IPS-11a (cell line): ENCODE data around the gene EYS.
"Not testable (repeated sequence)": the region's sequence is repeated elsewhere in the genome, so short reads cannot be mapped to it uniquely, and the experiment has no call there.

Source experiments
- H3K4me3 ChIP-seq: one replicate; pipeline ENCODE4 v1.5.1; 2013; ENCODE audit warnings: low read depth, low read length, control low read depth

EYS gene

DNA sequence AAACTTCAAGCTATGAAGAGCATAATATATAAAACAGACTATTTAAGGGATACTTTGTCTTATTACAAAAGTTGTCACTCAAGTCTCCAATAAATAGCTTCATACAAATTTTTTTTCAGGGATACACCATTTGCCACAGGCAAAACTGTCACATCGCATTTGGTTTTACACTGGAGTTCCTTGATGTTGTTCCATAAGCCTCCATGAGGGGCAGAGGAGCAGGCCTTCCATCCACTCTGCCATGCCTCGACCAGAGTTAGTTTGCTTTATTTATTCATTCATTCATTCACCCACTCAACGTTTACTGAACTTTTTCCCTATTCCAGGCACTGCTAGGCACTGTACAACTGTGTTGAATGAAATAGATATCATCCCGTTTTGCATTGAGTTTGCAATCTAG lies 1824.8 kb downstream of the EYS start:
- H3K4me3 ChIP-seq, result no peak overlapping the region

DNA sequence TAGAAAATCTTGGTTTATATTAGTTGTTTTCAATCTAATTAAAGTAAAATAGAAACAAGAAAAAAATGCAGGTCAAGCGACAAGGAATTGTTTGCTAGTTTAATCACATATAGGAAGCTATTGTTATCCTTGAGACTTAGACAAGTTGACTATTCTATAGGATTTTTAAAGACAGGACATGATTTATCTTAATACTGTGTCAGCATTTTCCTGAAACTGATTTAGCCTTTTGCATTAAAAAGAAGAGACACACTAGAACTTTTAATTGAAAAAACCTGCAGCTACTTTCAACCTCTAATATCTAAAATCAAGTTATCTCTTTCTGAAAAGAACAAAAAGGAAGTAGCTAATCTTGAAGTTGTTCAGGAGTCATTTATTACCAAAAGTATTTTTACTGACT lies 1825.2 kb downstream of the EYS start:
- no peak overlapping the region for H3K4me3 ChIP-seq

DNA sequence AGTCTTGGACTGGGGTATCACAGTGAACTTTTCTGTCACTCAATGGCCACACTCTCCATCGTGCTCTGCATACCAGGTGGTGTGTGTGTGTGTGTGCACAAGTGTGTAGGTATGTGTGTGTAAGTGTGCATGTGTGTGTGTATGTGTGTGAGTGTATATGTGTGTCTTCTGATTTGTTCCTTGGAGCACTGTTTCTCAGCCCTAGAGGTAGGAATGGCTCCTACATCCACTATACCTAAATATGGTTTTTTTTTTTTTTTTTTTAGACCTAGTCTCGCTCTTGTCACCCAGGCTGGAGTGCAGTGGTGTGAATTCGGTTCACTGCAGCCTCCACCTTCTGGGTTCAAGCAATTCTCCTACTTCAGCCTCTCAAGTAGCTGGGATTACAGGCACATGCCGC lies 1834.8 kb downstream of the EYS start:
- no peak overlapping the region for H3K4me3 ChIP-seq

DNA sequence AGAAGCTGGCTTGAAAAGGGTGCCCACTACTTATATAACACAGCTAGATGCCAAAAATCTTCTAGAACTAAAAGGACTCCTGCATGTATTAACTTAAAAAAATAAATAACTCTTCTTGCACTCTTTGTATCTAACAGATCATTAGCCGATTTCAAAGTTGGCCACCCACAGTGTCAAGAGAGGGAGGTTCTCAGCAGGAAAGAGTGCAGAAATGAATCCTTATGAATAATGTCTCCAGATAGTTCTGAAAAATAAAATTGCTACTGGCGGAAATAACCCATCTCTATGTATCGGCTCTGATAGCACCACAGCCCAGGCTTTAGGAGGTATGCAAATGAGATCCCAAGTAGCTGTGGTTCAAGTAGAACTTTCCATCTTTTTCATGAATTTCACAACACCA lies 1838.7 kb downstream of the EYS start:
- H3K4me3 ChIP-seq, result no peak overlapping the region

DNA sequence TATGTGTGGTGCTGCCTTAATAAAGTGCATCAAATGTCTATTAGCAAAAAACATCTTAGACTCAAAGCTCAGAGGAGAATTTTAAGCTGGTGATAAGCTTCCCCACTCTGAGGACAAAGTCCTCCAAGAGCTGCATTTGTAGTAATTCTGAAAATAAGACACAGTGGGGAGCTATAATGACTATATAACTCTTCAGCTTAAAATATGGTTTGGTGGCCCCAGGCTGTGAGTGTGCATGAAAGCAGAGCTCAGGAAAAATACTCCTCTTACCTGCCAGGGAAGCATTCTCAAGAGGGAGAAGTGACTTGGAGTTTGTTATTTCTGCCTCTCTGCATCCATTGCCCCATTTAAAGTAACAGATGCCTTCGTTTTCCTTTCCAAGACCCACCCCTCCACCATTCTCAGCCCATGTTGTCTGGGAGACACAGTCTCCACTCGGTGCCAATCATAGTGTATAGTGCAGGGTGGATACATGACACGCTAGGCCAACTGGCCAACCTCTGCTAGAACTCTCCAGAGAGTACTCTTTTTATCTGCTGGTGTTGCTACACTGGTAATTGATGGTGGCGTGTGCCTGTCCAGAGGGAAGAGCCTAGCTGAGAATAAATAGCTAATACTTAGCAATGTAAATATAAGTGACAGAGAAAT lies 1842.2 kb downstream of the EYS start:
- no peak overlapping the region for H3K4me3 ChIP-seq

DNA sequence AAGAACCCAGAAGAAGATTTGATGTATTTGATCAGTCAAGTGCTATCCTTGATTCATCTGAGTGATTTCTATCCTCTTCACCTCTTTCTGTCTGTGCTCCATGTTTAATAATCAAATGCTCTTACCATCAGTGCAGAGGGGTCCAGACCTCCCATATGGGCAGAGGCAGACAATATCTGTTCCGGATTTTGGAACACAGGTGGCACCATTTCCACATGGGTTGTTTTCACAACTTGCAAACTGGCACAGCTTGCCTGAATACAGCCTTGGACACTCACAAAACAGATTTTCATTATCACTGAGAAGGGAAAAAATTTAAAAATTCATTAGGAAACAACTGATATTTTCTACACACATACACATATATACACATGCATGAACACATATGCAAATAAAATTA lies 1843.0 kb downstream of the EYS start:
- no peak overlapping the region for H3K4me3 ChIP-seq

DNA sequence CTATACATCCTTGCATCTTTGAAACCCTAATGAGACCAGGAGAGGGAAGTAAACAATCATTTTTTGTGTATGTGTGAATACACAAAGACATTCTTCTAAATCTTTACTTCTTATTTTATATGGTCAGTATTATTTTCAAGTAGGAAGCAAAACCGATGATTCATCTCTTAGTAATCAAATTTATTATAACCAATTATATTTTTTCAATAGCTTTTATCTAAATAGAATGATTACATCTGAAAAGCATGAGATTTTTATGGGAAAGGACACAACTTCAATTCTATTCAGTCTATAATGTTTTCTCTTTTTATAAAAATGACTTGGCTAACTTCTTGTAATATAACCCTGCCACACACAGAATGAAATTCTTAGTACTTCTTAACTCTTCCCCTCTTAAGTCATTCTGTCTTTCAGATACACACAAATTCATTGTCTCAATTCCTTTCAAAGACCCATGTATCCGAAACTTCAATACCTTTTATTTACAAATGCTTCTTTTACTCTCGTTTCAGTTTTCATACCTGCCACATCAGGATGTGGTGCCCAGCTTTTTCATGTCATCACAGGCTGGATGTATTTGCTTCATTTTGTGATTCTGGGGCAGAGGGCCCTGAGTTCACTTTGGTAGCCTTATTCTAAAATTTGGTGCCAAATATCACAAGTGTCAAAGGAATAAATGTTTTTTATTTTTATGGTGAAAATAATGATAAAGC lies 1844.4 kb downstream of the EYS start:
- H3K4me3 ChIP-seq, result no peak overlapping the region

DNA sequence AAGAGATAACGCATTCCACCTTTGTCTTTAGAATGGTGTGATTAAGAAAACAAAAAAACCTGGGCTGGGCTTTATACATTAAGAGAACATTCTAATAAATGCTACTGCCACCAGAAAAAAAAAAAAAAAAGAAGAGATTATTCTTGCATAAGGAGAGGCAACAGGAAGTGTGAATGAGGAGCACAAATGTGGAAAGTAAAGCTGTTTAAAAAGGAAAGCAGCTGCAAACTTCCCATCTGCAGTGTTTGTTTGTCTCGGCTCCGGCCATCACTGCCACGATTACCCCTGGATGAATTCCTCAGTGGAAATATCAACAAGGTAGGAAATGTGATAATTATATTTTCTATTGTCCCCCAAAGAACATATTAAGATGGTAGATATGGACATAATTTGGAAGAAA lies 1847.5 kb downstream of the EYS start:
- H3K4me3 ChIP-seq, result no peak overlapping the region

DNA sequence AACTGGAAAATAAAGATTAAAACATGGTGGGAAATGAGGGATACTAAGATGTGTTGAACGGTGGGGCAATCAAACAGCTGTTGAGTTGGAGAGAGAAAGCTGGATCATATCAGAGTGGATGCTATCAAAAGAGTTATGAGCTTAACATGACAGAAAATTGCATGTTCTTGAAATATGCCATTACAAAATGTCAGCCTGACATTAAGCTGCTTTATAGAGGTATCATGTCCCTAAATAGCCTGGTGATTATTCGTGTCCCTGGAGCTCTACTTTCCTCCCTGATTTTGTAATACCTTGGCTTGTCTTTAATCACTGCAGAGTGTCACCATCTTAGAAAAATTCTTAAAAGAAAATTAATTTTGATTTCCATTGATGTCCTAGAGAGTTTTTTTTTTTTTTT lies 1848.3 kb downstream of the EYS start:
- no peak overlapping the region for H3K4me3 ChIP-seq

DNA sequence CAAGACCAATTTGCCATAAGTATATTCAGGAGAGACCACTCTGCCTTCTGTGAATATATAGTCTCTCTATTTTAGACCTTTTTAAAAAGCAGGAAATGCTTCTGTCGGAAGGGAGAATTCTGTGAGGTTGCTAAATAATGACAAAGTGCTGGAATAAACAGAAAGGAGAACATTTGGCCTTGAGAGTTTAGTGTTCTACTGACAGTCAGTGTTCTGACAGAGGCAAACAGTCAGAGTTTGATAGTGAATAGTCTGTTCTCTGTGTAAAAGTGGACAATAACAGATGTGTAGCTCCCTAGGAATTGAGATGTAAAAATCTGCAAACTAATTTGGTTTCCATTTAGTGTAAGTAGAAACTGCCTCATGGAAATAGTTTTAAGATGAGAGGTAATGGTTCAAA lies 1850.8 kb downstream of the EYS start:
- no peak overlapping the region for H3K4me3 ChIP-seq

DNA sequence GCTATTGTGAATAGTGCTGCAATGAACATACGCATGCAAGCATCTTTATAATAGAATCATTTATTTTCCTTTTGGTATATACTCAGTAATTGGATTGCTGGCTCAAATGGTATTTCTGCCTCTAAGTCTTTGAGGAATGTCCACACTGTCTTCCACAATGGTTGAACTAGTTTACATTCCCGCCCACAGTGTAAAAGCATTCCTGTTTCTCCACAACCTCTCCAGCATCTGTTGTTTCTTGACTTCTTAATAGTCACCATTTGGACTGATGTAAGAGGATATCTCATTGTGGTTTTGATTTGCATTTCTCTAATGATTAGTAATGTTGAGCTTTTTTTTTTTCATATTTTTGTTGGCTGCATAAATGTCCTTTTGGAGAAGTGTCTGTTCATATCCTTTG lies 1862.7 kb downstream of the EYS start:
- H3K4me3 ChIP-seq, result no peak overlapping the region

DNA sequence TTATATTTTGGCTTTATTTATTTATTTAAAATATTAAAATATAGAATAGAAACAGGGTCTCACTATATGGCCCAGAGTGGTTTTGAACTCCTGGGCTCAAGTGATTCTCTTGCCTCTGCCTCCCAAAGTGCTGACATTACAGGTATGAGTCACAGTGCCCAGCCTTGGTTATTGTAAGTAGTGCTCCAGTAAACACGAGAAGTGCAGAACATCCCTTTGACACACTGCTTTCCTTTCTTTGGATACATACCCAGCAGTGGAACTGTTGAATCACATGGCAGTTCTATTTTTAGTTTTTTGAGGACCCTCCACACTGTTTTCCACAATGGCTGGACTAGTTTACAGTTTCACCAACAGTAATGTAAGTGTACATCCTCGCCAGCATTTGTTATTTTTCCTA lies 1867.5 kb downstream of the EYS start:
- H3K4me3 ChIP-seq, result no peak overlapping the region

DNA sequence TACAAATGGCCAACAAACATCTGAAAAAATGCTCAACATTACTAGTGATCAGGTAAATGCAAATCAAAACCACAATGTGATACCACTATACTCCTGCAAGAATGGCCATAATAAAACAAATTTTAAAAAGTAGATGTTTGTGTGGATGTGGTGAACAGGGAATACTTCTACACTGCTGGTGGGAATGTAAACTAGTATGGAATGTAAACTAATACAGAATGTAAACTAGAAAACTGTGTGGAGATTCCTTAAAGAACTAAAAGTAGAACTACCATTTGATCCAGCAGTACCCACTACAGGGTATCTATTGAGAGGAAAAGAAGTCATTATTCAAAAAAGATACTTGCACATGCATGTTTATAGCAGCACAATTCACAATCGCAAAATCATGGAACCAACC lies 1878.3 kb downstream of the EYS start:
- not testable (repeated sequence) for H3K4me3 ChIP-seq

DNA sequence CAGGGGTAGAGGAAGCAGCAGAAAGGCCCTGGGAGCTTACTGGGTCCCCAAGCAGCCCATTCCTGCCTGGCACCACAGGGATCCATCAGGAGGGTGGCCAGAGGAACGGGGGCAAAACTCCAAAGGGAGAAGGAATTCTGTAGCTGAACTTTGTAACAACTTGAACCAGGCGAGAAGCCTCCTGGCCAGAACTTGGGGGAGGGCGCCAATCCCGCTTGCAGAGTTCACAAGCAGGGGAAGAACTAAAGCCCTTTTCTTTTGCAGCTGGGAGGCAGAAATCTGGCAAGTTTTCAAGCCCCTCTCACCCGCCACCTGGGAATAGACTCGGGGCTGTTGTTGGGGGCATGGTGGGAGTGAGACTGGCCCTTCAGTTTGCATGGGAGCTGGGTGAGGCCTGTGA lies 1882.3 kb downstream of the EYS start:
- H3K4me3 ChIP-seq, result no peak overlapping the region

DNA sequence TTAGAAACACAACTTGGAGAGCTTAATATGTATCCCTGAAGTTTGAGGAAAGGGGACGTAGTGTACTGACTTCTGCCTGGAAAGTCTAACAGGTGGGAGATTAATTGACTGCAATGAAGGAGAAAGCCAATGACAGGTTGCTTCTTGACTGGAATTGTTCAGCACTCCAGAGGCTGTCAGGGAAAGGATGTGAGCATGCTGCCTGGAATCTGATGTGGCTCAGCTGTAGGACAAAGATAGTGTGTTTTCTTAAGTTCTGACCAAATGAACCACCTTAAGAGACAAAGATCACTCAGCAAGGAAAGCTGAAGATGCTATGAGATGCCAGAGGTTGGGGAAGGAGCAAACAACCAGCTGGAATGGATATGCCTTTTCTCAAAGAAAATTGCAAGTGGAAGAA lies 1885.6 kb downstream of the EYS start:
- no peak overlapping the region for H3K4me3 ChIP-seq

DNA sequence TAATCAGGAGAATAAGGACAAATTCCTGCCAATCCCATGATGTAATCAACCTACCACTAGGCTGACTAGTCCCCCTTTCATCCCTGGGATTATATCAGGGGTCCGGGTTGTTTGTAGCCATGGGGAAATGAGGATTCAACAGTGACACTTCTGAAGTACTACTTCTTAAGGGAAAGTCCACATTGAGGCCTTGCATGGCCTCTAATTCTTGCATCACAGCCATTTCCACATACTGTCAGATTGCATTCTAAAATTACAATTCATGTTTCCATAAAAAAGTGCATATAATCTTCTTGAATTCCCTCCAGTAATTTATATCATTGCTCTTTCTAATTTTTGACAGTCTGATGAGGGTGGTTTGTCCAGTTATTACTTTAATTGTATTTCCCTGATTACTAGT lies 1887.2 kb downstream of the EYS start:
- H3K4me3 ChIP-seq, result no peak overlapping the region

DNA sequence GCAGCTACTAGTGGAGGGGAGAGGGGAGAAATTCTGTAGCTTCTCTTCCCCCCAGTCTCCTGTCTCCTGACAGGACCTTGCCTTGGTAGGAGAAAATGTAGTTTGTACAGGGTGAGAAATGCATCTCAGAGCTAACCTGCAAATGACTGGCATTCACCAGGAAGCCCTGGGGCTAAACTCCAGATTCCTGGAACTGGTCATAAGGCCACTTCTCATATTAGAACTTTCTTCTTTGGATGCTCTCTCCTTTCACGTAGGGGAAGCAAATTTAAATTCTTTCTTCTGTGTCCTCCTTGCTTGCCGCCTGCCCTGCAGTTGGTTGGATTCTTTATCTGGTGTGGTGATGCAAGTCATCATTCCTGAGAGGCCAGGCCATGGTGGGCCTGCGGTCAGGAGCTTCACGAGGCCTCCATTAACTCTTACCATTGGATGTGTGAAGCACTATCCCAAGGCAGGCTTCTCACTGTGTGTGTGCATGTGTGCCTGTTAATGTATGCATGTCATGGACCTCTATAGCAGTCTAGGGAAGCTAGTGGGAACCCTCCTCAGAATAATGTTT lies 1889.5 kb downstream of the EYS start:
- H3K4me3 ChIP-seq, result no peak overlapping the region

DNA sequence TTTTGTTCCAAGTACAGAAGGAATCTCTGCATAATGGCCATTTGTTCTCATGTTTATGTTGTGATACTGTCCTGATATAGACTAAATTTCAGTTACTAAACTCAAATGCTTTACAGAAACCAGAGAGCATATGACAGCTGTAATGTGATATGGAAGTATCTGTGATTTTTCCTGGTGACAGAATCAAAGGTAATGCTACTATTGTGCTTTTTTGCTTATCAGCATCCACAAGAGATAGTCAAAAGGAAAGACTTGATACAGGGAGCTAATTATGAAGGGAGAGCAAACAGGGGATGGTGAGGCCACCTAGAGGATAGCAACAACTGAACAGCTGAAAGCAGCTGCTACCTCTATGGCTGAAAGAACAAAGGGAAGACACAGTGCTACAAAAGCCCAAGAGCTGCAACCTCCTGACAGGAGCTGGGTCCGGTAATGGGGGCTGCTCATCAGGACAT lies 1890.0 kb downstream of the EYS start:
- no peak overlapping the region for H3K4me3 ChIP-seq

DNA sequence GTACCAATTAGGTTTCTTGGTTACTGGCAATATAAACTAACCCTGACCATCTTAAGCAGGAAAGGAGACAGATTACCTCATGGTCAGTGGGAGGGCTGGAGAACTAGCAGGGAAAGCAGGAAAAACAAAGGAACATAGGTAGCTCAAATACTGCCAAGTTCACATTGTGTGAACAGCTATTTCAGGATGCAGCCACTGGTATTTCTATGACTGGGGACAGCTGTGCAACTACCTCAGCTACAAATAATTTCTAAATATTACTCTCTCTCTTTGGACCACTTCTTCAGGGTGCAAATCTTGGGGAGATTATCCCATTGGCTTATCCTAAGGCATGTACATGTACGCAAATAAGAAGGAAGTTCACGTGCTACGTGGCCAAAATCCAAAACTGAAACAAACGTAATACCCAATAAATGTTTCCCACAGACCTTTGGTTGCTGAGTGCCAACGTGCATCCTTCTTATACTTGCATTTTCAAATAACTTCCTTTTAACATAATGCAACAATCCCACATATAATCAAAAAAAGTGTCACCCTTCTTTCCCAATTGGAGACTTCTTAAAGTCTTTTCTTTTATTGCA lies 1890.5 kb downstream of the EYS start:
- no peak overlapping the region for H3K4me3 ChIP-seq

DNA sequence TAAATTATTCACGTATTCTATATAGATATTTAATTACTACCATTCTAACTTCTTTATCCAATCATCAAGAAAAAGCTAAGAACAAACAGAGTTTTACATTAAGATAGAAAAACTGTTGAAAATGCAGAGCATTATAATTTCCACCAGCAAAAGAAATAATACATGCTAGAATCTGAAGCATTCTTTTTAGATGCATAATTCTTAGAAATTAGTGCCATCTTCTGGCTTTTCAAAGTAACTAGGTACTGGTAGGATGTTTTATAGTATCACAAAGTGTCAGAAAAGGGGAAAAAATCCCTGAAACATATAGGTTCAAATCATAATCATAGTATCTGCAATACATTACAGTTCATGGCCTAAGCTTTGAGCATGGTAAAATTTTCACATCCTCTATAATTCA lies 1892.6 kb downstream of the EYS start:
- H3K4me3 ChIP-seq, result no peak overlapping the region

DNA sequence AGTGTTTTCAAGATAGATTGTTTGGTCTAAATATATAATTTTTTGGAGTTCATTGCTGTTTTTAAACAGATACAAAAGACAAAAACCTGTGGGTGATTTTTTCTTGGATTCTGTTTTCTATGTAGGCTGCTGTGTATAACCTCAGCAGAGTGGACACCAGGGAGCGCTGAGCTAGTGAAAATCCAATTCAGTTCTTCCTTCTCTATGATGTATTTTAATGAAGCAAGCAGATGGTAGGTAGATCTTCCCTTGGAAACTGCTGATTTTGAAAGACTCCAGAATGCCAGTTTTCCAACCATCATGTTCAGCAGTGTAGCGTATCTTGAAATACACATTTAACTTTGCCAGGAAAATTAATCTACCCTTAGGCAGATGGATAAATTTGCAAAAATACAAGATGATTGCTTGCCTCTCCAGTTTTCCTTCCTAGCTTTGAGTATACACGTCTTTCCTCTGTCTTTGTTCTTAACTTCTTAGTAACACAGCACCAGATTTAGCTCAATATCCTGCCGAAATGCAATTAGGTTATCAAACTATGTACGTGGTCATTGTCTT lies 1893.4 kb downstream of the EYS start:
- no peak overlapping the region for H3K4me3 ChIP-seq

DNA sequence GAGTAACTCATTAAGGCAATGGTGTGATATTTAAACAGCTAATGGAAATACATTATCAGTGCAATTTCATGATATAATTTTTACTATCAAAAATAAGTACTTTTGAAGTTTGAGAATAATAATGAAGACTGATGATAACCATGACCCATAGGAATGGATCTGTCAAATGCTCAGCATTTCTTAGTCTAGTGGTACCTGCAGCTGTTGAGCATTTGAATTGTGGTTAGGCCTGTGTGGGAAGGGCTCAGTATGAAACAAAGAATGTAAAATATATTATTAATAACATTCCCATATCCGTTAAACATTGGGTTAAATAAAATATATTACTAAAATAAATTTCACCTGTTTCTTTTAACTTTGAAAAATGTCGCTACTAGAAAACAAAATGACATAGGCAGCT lies 1898.5 kb downstream of the EYS start:
- H3K4me3 ChIP-seq, result no peak overlapping the region
